WTC11 (cell line): ENCODE data around the gene ZBTB37. TPM values are rescaled to one million over a fixed set of nuclear protein-coding genes. Genes with fewer than 3 reads are reported as not detected.

ENCODE experiments used
- ATAC-seq: fragments of 200-7000 bp; cut with Tn5 transposase; 2 replicates; pipeline ENCODE4 v1.10.0; 2021; ENCODE audit warnings: mild to moderate bottlenecking, moderate library complexity
- Bru-seq: library from RNA; stranded (reverse); fragments of 400-500 nt; gene quantifications from one replicate; lab custom pipeline; 2021; lab: Mats Ljungman, UMichigan
- CTCF ChIA-PET: fragments of 300-600 bp; sonication (Branson Sonifier 250); formaldehyde crosslinking; loops from one replicate; lab custom pipeline; 2021; ENCODE audit warnings: antibody characterized with exemption; lab: Charles Lee
- POLR2A ChIA-PET: fragments of 350-600 bp; sonication (Branson Sonifier 250); formaldehyde crosslinking; loops from one replicate; lab custom pipeline; 2021; ENCODE audit warnings: antibody characterized with exemption; lab: Charles Lee
- DNase-seq: peaks from one replicate; pipeline ENCODE4 v3.0.0; 2021; ENCODE audit warnings: low spot score
- H3K27ac Mint-ChIP-seq: 2 replicates; pipeline ENCODE4 v1.8.0; 2021; ENCODE audit warnings: mixed read lengths
- H3K27me3 Mint-ChIP-seq: 2 replicates; pipeline ENCODE4 v1.8.0; 2021; ENCODE audit warnings: low read depth, mild to moderate bottlenecking, moderate library complexity, mixed read lengths
- H3K36me3 Mint-ChIP-seq: 2 replicates; pipeline ENCODE4 v1.8.0; 2021; ENCODE audit warnings: mixed read lengths
- H3K4me1 Mint-ChIP-seq: 2 replicates; pipeline ENCODE4 v1.8.0; 2022; ENCODE audit warnings: mixed read lengths
- H3K4me3 Mint-ChIP-seq: 2 replicates; pipeline ENCODE4 v1.8.0; 2021; ENCODE audit warnings: mild to moderate bottlenecking, moderate library complexity, mixed read lengths
- H3K9me3 Mint-ChIP-seq: 2 replicates; pipeline ENCODE4 v1.8.0; 2021; ENCODE audit warnings: mixed read lengths
- CDX4 ChIP-seq: fragments of 250-450 bp; sonication (Bioruptor Pico); IDR thresholded peaks from 2 replicates; pipeline ENCODE4 v1.9.0; 2021; ENCODE audit warnings: moderate library complexity, mild to moderate bottlenecking, inconsistent platforms, borderline replicate concordance
- CTCF ChIP-seq: fragments of 200-600 bp; IDR thresholded peaks from 2 replicates; pipeline ENCODE4 v1.8.0; 2022; ENCODE audit warnings: antibody characterized with exemption
- ETV6 ChIP-seq: sonication (generic); formaldehyde crosslinking; IDR thresholded peaks from 2 replicates; pipeline ENCODE4 v1.8.1; 2022; ENCODE audit warnings: mild to moderate bottlenecking, missing genetic modification reagents
- FOXK1 ChIP-seq: sonication (generic); formaldehyde crosslinking; IDR thresholded peaks from 2 replicates; pipeline ENCODE4 v1.8.0; 2022; ENCODE audit warnings: mild to moderate bottlenecking, moderate library complexity, missing genetic modification reagents
- FOXP4 ChIP-seq: sonication (generic); formaldehyde crosslinking; IDR thresholded peaks from 2 replicates; pipeline ENCODE4 v1.8.0; 2022; ENCODE audit warnings: mild to moderate bottlenecking, missing genetic modification reagents
- MAX ChIP-seq: sonication (generic); formaldehyde crosslinking; IDR thresholded peaks from 2 replicates; pipeline ENCODE4 v1.8.0; 2022; ENCODE audit warnings: mild to moderate bottlenecking, missing genetic modification reagents
- MXD4 ChIP-seq: fragments of 250-450 bp; sonication (Bioruptor Pico); IDR thresholded peaks from 2 replicates; pipeline ENCODE4 v1.8.0; 2021; ENCODE audit warnings: mild to moderate bottlenecking, moderate library complexity, borderline replicate concordance
- MYBL2 ChIP-seq: sonication (generic); formaldehyde crosslinking; IDR thresholded peaks from 2 replicates; pipeline ENCODE4 v1.8.1; 2023; ENCODE audit warnings: mild to moderate bottlenecking, moderate library complexity, missing genetic modification reagents
- NFE2L1 ChIP-seq: sonication (generic); formaldehyde crosslinking; IDR thresholded peaks from 2 replicates; pipeline ENCODE4 v1.8.1; 2023; ENCODE audit warnings: missing genetic modification reagents
- NR1H2 ChIP-seq: sonication (generic); formaldehyde crosslinking; IDR thresholded peaks from 2 replicates; pipeline ENCODE4 v1.9.0; 2021; ENCODE audit warnings: mild to moderate bottlenecking, moderate library complexity, missing genetic modification reagents
- NR3C1 ChIP-seq: sonication (generic); formaldehyde crosslinking; conservative IDR thresholded peaks from 2 replicates; pipeline ENCODE4 v1.8.1; 2023; ENCODE audit warnings: low read depth, mild to moderate bottlenecking, missing genetic modification reagents
- PREB ChIP-seq: sonication (generic); formaldehyde crosslinking; IDR thresholded peaks from 2 replicates; pipeline ENCODE4 v1.8.1; 2022; ENCODE audit warnings: mild to moderate bottlenecking, missing genetic modification reagents, moderate library complexity, borderline replicate concordance
- PRRX2 ChIP-seq: fragments of 250-450 bp; sonication (Bioruptor Pico); IDR thresholded peaks from 2 replicates; pipeline ENCODE4 v1.8.0; 2021; ENCODE audit warnings: mild to moderate bottlenecking
- SMAD3 ChIP-seq: sonication (generic); formaldehyde crosslinking; IDR thresholded peaks from 2 replicates; pipeline ENCODE4 v1.8.0; 2022; ENCODE audit warnings: missing genetic modification reagents, mild to moderate bottlenecking, borderline replicate concordance
- USF2 ChIP-seq: sonication (generic); formaldehyde crosslinking; IDR thresholded peaks from 2 replicates; pipeline ENCODE4 v1.8.1; 2023; ENCODE audit warnings: mild to moderate bottlenecking, missing genetic modification reagents, moderate library complexity
- ZNF281 ChIP-seq: sonication (generic); formaldehyde crosslinking; IDR thresholded peaks from 2 replicates; pipeline ENCODE4 v1.8.0; 2023; ENCODE audit warnings: mild to moderate bottlenecking, missing genetic modification reagents
- ZNF317 ChIP-seq: sonication (generic); formaldehyde crosslinking; IDR thresholded peaks from 2 replicates; pipeline ENCODE4 v1.8.1; 2023; ENCODE audit warnings: low read depth, mild to moderate bottlenecking, moderate library complexity, missing genetic modification reagents, borderline replicate concordance
- ZNF423 ChIP-seq: fragments of 250-450 bp; sonication (Bioruptor Pico); IDR thresholded peaks from 2 replicates; pipeline ENCODE4 v2.1.2; 2022; ENCODE audit warnings: mild to moderate bottlenecking, moderate library complexity
- ZNF425 ChIP-seq: fragments of 250-450 bp; sonication (Bioruptor Pico); conservative IDR thresholded peaks from 2 replicates; pipeline ENCODE4 v1.9.0; 2021; ENCODE audit warnings: mild to moderate bottlenecking
- ZNF671 ChIP-seq: fragments of 250-450 bp; sonication (Bioruptor Pico); IDR thresholded peaks from 2 replicates; pipeline ENCODE4 v1.8.0; 2021; ENCODE audit warnings: mild to moderate bottlenecking
- long read RNA-seq, 3 experiments: library from RNA in 1 of 3; library from capped mRNA in 1 of 3; library from polyadenylated mRNA in 1 of 3; unstranded in 2 of 3; stranded (forward) in 1 of 3; transcript quantifications; one replicate each; pipeline ENCODE4 v2.0.0, GENCODE V29; 2021
- total RNA-seq: library from RNA; stranded (reverse); gene quantifications from 3 replicates; pipeline ENCODE4 v1.2.3, GENCODE V29; 2021

ZBTB37 gene
- total RNA-seq (14.0 to 15.5 TPM (median 14.4 TPM) in 3 replicates), Bru-seq, nascent RNA (percentile 85 among the genes with signal in this experiment)
- long read RNA-seq, experiment 1, partial matches to known transcripts, result 1 of 20 reads
- long read RNA-seq, experiment 1, other reads (novel, unspliced or antisense), result 19 of 20 reads
- long read RNA-seq, experiment 2, partial matches to known transcripts, result 0 of 9 reads
- long read RNA-seq, experiment 2, other reads (novel, unspliced or antisense), result 9 of 9 reads
- long read RNA-seq, experiment 3, partial matches to known transcripts, result 0 of 2 reads
- long read RNA-seq, experiment 3, other reads (novel, unspliced or antisense), result 1 of 2 reads

GRCh38 chr1:173868266-173869020, at the start of gene ZBTB37:
Gene ZBTB37, plus strand, starts transcription at chr1:173868380. Its CDS starts 1,846 bp downstream, at chr1:173870226.
- POLR2A ChIA-PET, result interaction anchor here (0.5 to 1.9 kb wide), 19 partner anchors 8 to 392 kb away, joined by 3 to 19 read pairs (median 4); partner anchors contain the start of genes CENPL, DARS2, KLHL20 and PRDX6
- Mint-ChIP-seq H3K36me3 (peaks cover 67% of the 10 kb centered on the region), H3K27ac (peak within 1 kb of the TSS; percentile 100), H3K27me3 (no peaks in the 10 kb centered on the region), H3K4me3 (peak within 1 kb of the TSS; percentile 97), H3K9me3 (no peaks in the 10 kb centered on the region), H3K4me1 (peaks cover 57% of the 10 kb centered on the region)
- peak; percentile 73 for ATAC-seq
- peak; percentile 99 for DNase-seq
- CTCF ChIA-PET, result interaction anchor here (0.6 to 1.2 kb wide), 8 partner anchors 14 to 439 kb away, joined by 3 to 5 read pairs (median 3); partner anchors contain the start of gene DARS2
- TF ChIP-seq ZNF425 (CRISPR knock-in tag), result no peak
- peak; percentile 63 for TF ChIP-seq MAX
- TF ChIP-seq CDX4 (CRISPR knock-in tag), result no peak
- TF ChIP-seq PRRX2, result no peak
- TF ChIP-seq SMAD3, result no peak
- TF ChIP-seq CTCF, result no peak
- 0 out of 2 replicates have a peak, but pooled peaks have one; percentile 78 for TF ChIP-seq ZNF281 (CRISPR knock-in tag)
- TF ChIP-seq NFE2L1 (CRISPR knock-in tag), result no peak
- TF ChIP-seq ZNF317 (CRISPR knock-in tag), result no peak
- no peak for TF ChIP-seq PREB (CRISPR knock-in tag)
- TF ChIP-seq USF2, result no peak
- no peak for TF ChIP-seq NR3C1 (CRISPR knock-in tag)
- no peak for TF ChIP-seq MYBL2
- TF ChIP-seq NR1H2 (CRISPR knock-in tag), result no peak
- TF ChIP-seq FOXK1 (CRISPR knock-in tag), result peak; percentile 58; the same call in 1 of the 2 replicates
- TF ChIP-seq ETV6 (CRISPR knock-in tag), result peak; percentile 91
- no peak for TF ChIP-seq ZNF671
- no peak for TF ChIP-seq MXD4 (CRISPR knock-in tag)
- TF ChIP-seq FOXP4 (CRISPR knock-in tag), result peak; percentile 46; the same call in 1 of the 2 replicates
- TF ChIP-seq ZNF423 (CRISPR knock-in tag), result no peak
